T-cell (primary cell): ENCODE measurements around the gene AMZ2. TPM values are rescaled to one million over a fixed set of nuclear protein-coding genes. Genes with fewer than 3 reads are reported as not detected.
"Not testable (repeated sequence)": the region's sequence is repeated elsewhere in the genome, so short reads cannot be mapped to it uniquely, and the experiment has no call there.

Experiments
- ATAC-seq, 4 experiments: fragments of 200-7000 bp in 3 of 4; fragments of 150-1000 bp in 1 of 4; cut with Tn5 transposase; replicated peaks in 1 of 4; 1 replicate in 3 of 4; 2 replicates in 1 of 4; pipeline ENCODE4 v1.10.0; 2021; ENCODE audit warnings: moderate library complexity in 3 of 4, mild to moderate bottlenecking in 2 of 4, moderate number of reproducible peaks in 1 of 4
- CTCF ChIA-PET, 2 donors: fragments of 300-600 bp; sonication (Branson Sonifier 250); formaldehyde crosslinking; loops; one replicate each; lab custom pipeline; 2022; ENCODE audit warnings: antibody characterized with exemption in 2 of 2; lab: Charles Lee
- POLR2A ChIA-PET, 2 donors: fragments of 300-600 bp; sonication (Branson Sonifier 250); formaldehyde crosslinking; loops; one replicate each; lab custom pipeline; 2022; ENCODE audit warnings: antibody characterized with exemption in 2 of 2; lab: Charles Lee
- DNase-seq, 35 experiments: peaks; one replicate each; pipeline versions ENCODE4 v3.0.0 to v3.0.0-alpha.2; 2013 to 2023
- H3K27ac ChIP-seq: one replicate; pipeline ENCODE4 v1.5.1; 2013; ENCODE audit warnings: low read length
- H3K27me3 ChIP-seq, 2 experiments: replicated peaks in 1 of 2; 1 replicate in 1 of 2; 2 replicates in 1 of 2; pipeline versions ENCODE4 v1.6.1 to v1.7.0; 2013; ENCODE audit warnings: low read length in 1 of 2, mixed read lengths in 1 of 2; ENCODE audit not compliant: control insufficient read depth in 2 of 2, insufficient read depth in 2 of 2; ENCODE audit errors: extremely low read depth in 1 of 2
- H3K36me3 ChIP-seq, 2 donors: 1 replicate in 1 of 2; 2 replicates in 1 of 2; pipeline versions ENCODE4 v1.6.1 to v1.7.0; 2013; ENCODE audit warnings: low read length in 1 of 2; ENCODE audit not compliant: control insufficient read depth in 2 of 2, insufficient read depth in 1 of 2; ENCODE audit errors: extremely low read depth in 1 of 2
- H3K4me1 ChIP-seq, 2 experiments: 1 replicate in 1 of 2; 2 replicates in 1 of 2; pipeline versions ENCODE4 v1.6.1 to v1.7.0; 2013; ENCODE audit warnings: low read length in 2 of 2, mixed read lengths in 1 of 2; ENCODE audit not compliant: insufficient read depth in 2 of 2, control insufficient read depth in 1 of 2; ENCODE audit errors: extremely low read depth in 1 of 2
- H3K4me3 ChIP-seq, 2 donors: 1 replicate in 1 of 2; 2 replicates in 1 of 2; pipeline versions ENCODE4 v1.5.1 to v1.7.0; 2013; ENCODE audit warnings: mild to moderate bottlenecking in 2 of 2, low read length in 1 of 2, moderate library complexity in 1 of 2; ENCODE audit not compliant: control insufficient read depth in 1 of 2; ENCODE audit errors: extremely low read depth in 1 of 2
- H3K9me3 ChIP-seq: 2 replicates; pipeline ENCODE4 v1.7.0; 2013
- H3K27ac Mint-ChIP-seq, 2 donors: one replicate each; pipeline ENCODE4 v1.8.0; 2020 to 2021; ENCODE audit warnings: mild to moderate bottlenecking in 2 of 2, mixed read lengths in 2 of 2
- H3K27me3 Mint-ChIP-seq, 2 donors: one replicate each; pipeline ENCODE4 v1.8.0; 2021 to 2022; ENCODE audit warnings: mixed read lengths in 2 of 2
- H3K36me3 Mint-ChIP-seq: one replicate; pipeline ENCODE4 v1.8.0; 2021; ENCODE audit warnings: mixed read lengths
- H3K4me1 Mint-ChIP-seq, 3 donors: one replicate each; pipeline ENCODE4 v1.8.0; 2020 to 2022; ENCODE audit warnings: mixed read lengths in 3 of 3, mild to moderate bottlenecking in 1 of 3
- H3K4me3 Mint-ChIP-seq, 3 donors: one replicate each; pipeline ENCODE4 v1.8.0; 2020 to 2022; ENCODE audit warnings: mild to moderate bottlenecking in 3 of 3, mixed read lengths in 3 of 3, moderate library complexity in 3 of 3
- H3K9me3 Mint-ChIP-seq, 3 donors: one replicate each; pipeline ENCODE4 v1.8.0; 2020 to 2022; ENCODE audit warnings: mixed read lengths in 3 of 3
- WGBS: methylation state at CpG from one replicate; pipeline ENCODE4 v1.1.5; 2013; ENCODE audit warnings: missing lambda C conversion rate; ENCODE audit not compliant: insufficient coverage; 5-methylcytosine and 5-hydroxymethylcytosine counted together
- total RNA-seq, 35 experiments: library from RNA in 6 of 35; stranded (reverse) in 6 of 35; fragments of 120-200 nt in 1 of 35; gene quantifications; one replicate each; pipeline versions ENCODE4 v1.2.1 to v1.2.4 and lab custom pipeline; 2013 to 2026

Gene AMZ2
- total RNA-seq, 5 donors from 2014 or later (not counting 1 experiment from before 2014, with no cell fraction given): 50.9 to 81.8 (median 60.5) TPM

GRCh38 chr17:68201418-68201771, 46.4 kb upstream of the AMZ2 start:
- CTCF ChIA-PET: interaction anchor here (0.7 to 3.6 kb wide), 13 partner anchors 9 to 261 kb away, joined by 3 to 45 read pairs (median 4); no protein-coding TSS in a partner anchor
- not testable (repeated sequence) for H3K27ac ChIP-seq, H3K36me3 Mint-ChIP-seq, H3K9me3 ChIP-seq, H3K36me3 ChIP-seq, H3K4me3 ChIP-seq, ATAC-seq, H3K27me3 Mint-ChIP-seq, H3K9me3 Mint-ChIP-seq
- DNase-seq: peak in 1 of 35 experiments; percentile 24
- H3K4me1 ChIP-seq: peaks cover 22 to 57% of the 10 kb centered on the region in 2 experiments
- peaks cover 0 to 44% of the 10 kb centered on the region in 2 experiments for H3K27me3 ChIP-seq
- WGBS: 63% methylated on average over 1 of the region's 3 CpGs
- POLR2A ChIA-PET: interaction anchor here in 1 of 2 donors (0.7 kb wide), 1 partner anchor 269 kb away, joined by 3 read pairs; no protein-coding TSS in a partner anchor
- H3K4me3 Mint-ChIP-seq: peak overlapping the region; percentile 17 to 77 (median 41)
- peak overlapping the region in 1 of 2 donors; percentile 65 for H3K27ac Mint-ChIP-seq
- H3K4me1 Mint-ChIP-seq: peaks cover 23 to 39% (median 38%) of the 10 kb centered on the region in 3 donors

GRCh38 chr17:68202321-68202720, 45.5 kb upstream of the AMZ2 start:
- H3K4me3 ChIP-seq, POLR2A ChIA-PET: not testable (repeated sequence)

GRCh38 chr17:68204736-68205135, 43.1 kb upstream of the AMZ2 start:
- Mint-ChIP-seq H3K9me3 (no peaks in the 10 kb centered on the region), H3K27me3 (no peaks in the 10 kb centered on the region), H3K4me3 (peak overlapping the region; percentile 81 to 94 (median 87)), H3K36me3 (peaks cover 9% of the 10 kb centered on the region), H3K27ac (peak overlapping the region; percentile 31 to 66), H3K4me1 (peaks cover 27 to 41% (median 36%) of the 10 kb centered on the region in 3 donors)
- peaks cover 10 to 38% of the 10 kb centered on the region in 2 experiments for H3K4me1 ChIP-seq
- H3K36me3 ChIP-seq: peaks cover 0 to 14% of the 10 kb centered on the region in 2 donors
- peak in 1 of 35 experiments; percentile 36 for DNase-seq
- ATAC-seq: no peak
- POLR2A ChIA-PET: interaction anchor here (0.6 to 1.0 kb wide), 6 partner anchors 18 to 144 kb away, joined by 3 to 5 read pairs (median 3); no protein-coding TSS in a partner anchor
- peaks cover 0 to 14% of the 10 kb centered on the region in 2 experiments for H3K27me3 ChIP-seq
- WGBS: 9% methylated on average over 11 of the region's 22 CpGs
- CTCF ChIA-PET: interaction anchor here (0.6 to 2.1 kb wide), 12 partner anchors 8 to 256 kb away, joined by 3 to 8 read pairs (median 4); partner anchors contain the start of gene AMZ2 (in 2 of the 2)
- peak overlapping the region; percentile 72 to 85 for H3K4me3 ChIP-seq
- H3K27ac ChIP-seq: peak overlapping the region; percentile 34
- no peaks in the 10 kb centered on the region for H3K9me3 ChIP-seq

More at GRCh38 chr17:68202321-68202720, 45.5 kb upstream of the AMZ2 start:
- CTCF ChIA-PET: interaction anchor here in 1 of 2 donors (0.7 to 3.6 kb wide), 4 partner anchors 11 to 256 kb away, joined by 3 to 45 read pairs (median 4); no protein-coding TSS in a partner anchor
- Histone ChIP-seq H3K27me3 (peaks cover 0 to 34% of the 10 kb centered on the region in 2 experiments), H3K4me1 (peaks cover 17 to 48% of the 10 kb centered on the region in 2 experiments)
- H3K9me3 ChIP-seq, H3K4me3 Mint-ChIP-seq, H3K27ac ChIP-seq, H3K9me3 Mint-ChIP-seq, ATAC-seq, H3K27me3 Mint-ChIP-seq, DNase-seq, H3K36me3 ChIP-seq, H3K36me3 Mint-ChIP-seq: not testable (repeated sequence)
- peaks cover 29 to 46% (median 43%) of the 10 kb centered on the region in 3 donors for H3K4me1 Mint-ChIP-seq
- WGBS: no CpG with 5 or more reads among the region's 2 CpGs
- H3K27ac Mint-ChIP-seq: peak overlapping the region in 1 of 2 donors; percentile 49

GRCh38 chr17:68205251-68205807, 42.5 kb upstream of the AMZ2 start:
- ChIA-PET POLR2A (interaction anchor here in 1 of 2 donors (1.0 to 1.2 kb wide), 4 partner anchors 44 to 85 kb away, joined by 3 to 5 read pairs (median 4); no protein-coding TSS in a partner anchor), CTCF (interaction anchor here (0.6 to 2.1 kb wide), 16 partner anchors 20 to 255 kb away, joined by 3 to 8 read pairs (median 4); partner anchors contain the start of genes AMZ2 (in 2 of the 2) and WIPI1 (in 1 of the 2))
- peak overlapping the region; percentile 79 for H3K27ac ChIP-seq
- H3K4me1 ChIP-seq: peaks cover 4 to 32% of the 10 kb centered on the region in 2 experiments
- H3K9me3 ChIP-seq: no peaks in the 10 kb centered on the region
- Mint-ChIP-seq H3K36me3 (peaks cover 14% of the 10 kb centered on the region), H3K27ac (peak overlapping the region; percentile 88 to 90), H3K27me3 (no peaks in the 10 kb centered on the region), H3K4me3 (peak overlapping the region; percentile 81 to 94 (median 87)), H3K9me3 (no peaks in the 10 kb centered on the region), H3K4me1 (peaks cover 24 to 39% (median 34%) of the 10 kb centered on the region in 3 donors)
- H3K36me3 ChIP-seq: peaks cover 0 to 19% of the 10 kb centered on the region in 2 donors
- peak overlapping the region; percentile 72 to 85 for H3K4me3 ChIP-seq
- H3K27me3 ChIP-seq: peaks cover 0 to 11% of the 10 kb centered on the region in 2 experiments
- ATAC-seq (peak; percentile 80 to 86 (median 82)), DNase-seq (peak; percentile 78 to 96 (median 89))
- under 1% methylated on average over 56 of the region's 71 CpGs for WGBS

GRCh38 chr17:68205808-68206720, 41.8 kb upstream of the AMZ2 start:
- no peaks in the 10 kb centered on the region for H3K27me3 Mint-ChIP-seq
- peak; percentile 72 to 74 (median 72) for ATAC-seq
- H3K36me3 ChIP-seq: peaks cover 2 to 26% of the 10 kb centered on the region in 2 donors
- H3K27me3 ChIP-seq: peaks cover 0 to 3% of the 10 kb centered on the region in 2 experiments
- H3K4me3 Mint-ChIP-seq: peak overlapping the region; percentile 81 to 94 (median 87)
- no peaks in the 10 kb centered on the region for H3K9me3 Mint-ChIP-seq
- H3K4me1 Mint-ChIP-seq: peaks cover 23 to 40% (median 34%) of the 10 kb centered on the region in 3 donors
- no peaks in the 10 kb centered on the region for H3K9me3 ChIP-seq
- WGBS: under 1% methylated on average over 34 of the region's 50 CpGs
- peaks cover 4 to 24% of the 10 kb centered on the region in 2 experiments for H3K4me1 ChIP-seq
- H3K27ac Mint-ChIP-seq: peak overlapping the region; percentile 89 to 94
- POLR2A ChIA-PET: interaction anchor here in 1 of 2 donors (0.7 to 1.2 kb wide), 3 partner anchors 29 to 1128 kb away, joined by 3 to 4 read pairs (median 4); no protein-coding TSS in a partner anchor
- H3K4me3 ChIP-seq: peak overlapping the region; percentile 71 to 85
- CTCF ChIA-PET: interaction anchor here (0.5 to 2.1 kb wide), 14 partner anchors 24 to 256 kb away, joined by 3 to 8 read pairs (median 4); partner anchors contain the start of genes AMZ2 (in 2 of the 2) and WIPI1 (in 1 of the 2)
- H3K36me3 Mint-ChIP-seq: peaks cover 21% of the 10 kb centered on the region
- peak in 34 of 35 experiments; percentile 39 to 73 (median 58) for DNase-seq
- peak overlapping the region; percentile 79 for H3K27ac ChIP-seq
